Left ventricle myocardium inferior (tissue), 1 donor: ENCODE measurements around the gene TBC1D22A. TPM values are rescaled to one million over a fixed set of nuclear protein-coding genes. Genes with fewer than 3 reads are reported as not detected.

Source experiments
- DNase-seq: peaks from one replicate; pipeline ENCODE4 v3.0.0-alpha.2; 2020
- H3K27ac ChIP-seq: fragments of 200-600 bp; replicated peaks from 2 replicates; pipeline ENCODE4 v1.8.0; 2021
- H3K27me3 ChIP-seq: fragments of 200-600 bp; 2 replicates; pipeline ENCODE4 v1.8.0; 2021; ENCODE audit warnings: low read depth
- H3K36me3 ChIP-seq: fragments of 200-600 bp; 2 replicates; pipeline ENCODE4 v1.8.0; 2021
- H3K4me1 ChIP-seq: fragments of 200-600 bp; 2 replicates; pipeline ENCODE4 v1.8.0; 2021
- H3K4me3 ChIP-seq: fragments of 200-600 bp; 2 replicates; pipeline ENCODE4 v1.8.0; 2021; ENCODE audit warnings: mild to moderate bottlenecking, moderate library complexity
- H3K9me3 ChIP-seq: fragments of 200-600 bp; replicated peaks from 2 replicates; pipeline ENCODE4 v1.8.0; 2021
- CTCF ChIP-seq: fragments of 200-600 bp; IDR thresholded peaks from 2 replicates; pipeline ENCODE4 v1.8.0; 2021; ENCODE audit warnings: antibody characterized with exemption, mild to moderate bottlenecking, borderline replicate concordance
- intact Hi-C: fragments of 100-400 bp; cut with micrococcal nuclease; formaldehyde crosslinking; loops from one replicate; pipeline ENCODE4 v1.11.0; 2022
- total RNA-seq: library from RNA; stranded (reverse); fragmentation: NEBNext Ultra II Directional; extraction: Animal tissue kit (Norgen Biotek cat#: 25700); gene quantifications from one replicate; pipeline ENCODE4 v1.2.1, GENCODE V29; 2021
- donor health status: DM: no; HTN: yes; CAD: no; lungs with severe emphysema.

The TBC1D22A gene
- total RNA-seq, 1 donor from 2014 or later, result 16.2 TPM

GRCh38 chr22:47130883-47131631 is 368.6 kb downstream of the TBC1D22A start:
- no peak for TF ChIP-seq CTCF
- intact Hi-C loops, result no loop called here
- no peaks in the 10 kb centered on the region for H3K9me3 ChIP-seq
- no peak overlapping the region for H3K4me3 ChIP-seq
- H3K27me3 ChIP-seq, result no peaks in the 10 kb centered on the region
- no peak overlapping the region for H3K27ac ChIP-seq
- H3K36me3 ChIP-seq, result no peaks in the 10 kb centered on the region
- peak; percentile 1 for DNase-seq
- no peaks in the 10 kb centered on the region for H3K4me1 ChIP-seq

GRCh38 chr22:47131632-47132427 is 369.4 kb downstream of the TBC1D22A start:
- intact Hi-C loops, result no loop called here
- Histone ChIP-seq H3K27me3 (no peaks in the 10 kb centered on the region), H3K27ac (no peak overlapping the region), H3K36me3 (no peaks in the 10 kb centered on the region), H3K4me1 (no peaks in the 10 kb centered on the region), H3K9me3 (no peaks in the 10 kb centered on the region), H3K4me3 (no peak overlapping the region)
- no peak for TF ChIP-seq CTCF
- no peak for DNase-seq

- Histone ChIP-seq H3K9me3 (no peaks in the 10 kb centered on the region), H3K4me1 (no peaks in the 10 kb centered on the region), H3K36me3 (no peaks in the 10 kb centered on the region), H3K4me3 (no peak overlapping the region), H3K27ac (no peak overlapping the region), H3K27me3 (no peaks in the 10 kb centered on the region)
- no peak for TF ChIP-seq CTCF
- DNase-seq, result no peak
- intact Hi-C loops, result no loop called here
These were observed 370.0 kb downstream of the TBC1D22A start for GRCh38 chr22:47132428-47132825.

- no peak for DNase-seq
- H3K27ac ChIP-seq, result no peak overlapping the region
- H3K4me1 ChIP-seq, result no peaks in the 10 kb centered on the region
- TF ChIP-seq CTCF, result no peak
- intact Hi-C loops, result no loop called here
- no peaks in the 10 kb centered on the region for H3K36me3 ChIP-seq
- H3K9me3 ChIP-seq, result no peaks in the 10 kb centered on the region
- no peaks in the 10 kb centered on the region for H3K27me3 ChIP-seq
- H3K4me3 ChIP-seq, result no peak overlapping the region
These were observed 370.9 kb downstream of the TBC1D22A start for GRCh38 chr22:47133061-47133969.

GRCh38 chr22:47134222-47134621 is 371.8 kb downstream of the TBC1D22A start:
- intact Hi-C loops, result no loop called here
- Histone ChIP-seq H3K36me3 (no peaks in the 10 kb centered on the region), H3K27me3 (no peaks in the 10 kb centered on the region), H3K27ac (no peak overlapping the region), H3K4me1 (no peaks in the 10 kb centered on the region), H3K9me3 (no peaks in the 10 kb centered on the region), H3K4me3 (no peak overlapping the region)
- DNase-seq, result no peak
- TF ChIP-seq CTCF, result no peak
